ENCODE results near the gene WBP1L. TPM values are rescaled to one million over a fixed set of nuclear protein-coding genes. Genes with fewer than 3 reads are reported as not detected.
"Not testable (repeated sequence)": the region's sequence is repeated elsewhere in the genome, so short reads cannot be mapped to it uniquely, and the experiment has no call there.

Gene WBP1L
- total RNA-seq, result 10 to 100 TPM; 30.6 to 41.1 TPM
- long read RNA-seq, full-length matches to known transcripts, result 6 of 21 reads
- long read RNA-seq, partial matches to known transcripts, result 14 of 21 reads
- long read RNA-seq, other reads (novel, unspliced or antisense), result 1 of 21 reads

DNA sequence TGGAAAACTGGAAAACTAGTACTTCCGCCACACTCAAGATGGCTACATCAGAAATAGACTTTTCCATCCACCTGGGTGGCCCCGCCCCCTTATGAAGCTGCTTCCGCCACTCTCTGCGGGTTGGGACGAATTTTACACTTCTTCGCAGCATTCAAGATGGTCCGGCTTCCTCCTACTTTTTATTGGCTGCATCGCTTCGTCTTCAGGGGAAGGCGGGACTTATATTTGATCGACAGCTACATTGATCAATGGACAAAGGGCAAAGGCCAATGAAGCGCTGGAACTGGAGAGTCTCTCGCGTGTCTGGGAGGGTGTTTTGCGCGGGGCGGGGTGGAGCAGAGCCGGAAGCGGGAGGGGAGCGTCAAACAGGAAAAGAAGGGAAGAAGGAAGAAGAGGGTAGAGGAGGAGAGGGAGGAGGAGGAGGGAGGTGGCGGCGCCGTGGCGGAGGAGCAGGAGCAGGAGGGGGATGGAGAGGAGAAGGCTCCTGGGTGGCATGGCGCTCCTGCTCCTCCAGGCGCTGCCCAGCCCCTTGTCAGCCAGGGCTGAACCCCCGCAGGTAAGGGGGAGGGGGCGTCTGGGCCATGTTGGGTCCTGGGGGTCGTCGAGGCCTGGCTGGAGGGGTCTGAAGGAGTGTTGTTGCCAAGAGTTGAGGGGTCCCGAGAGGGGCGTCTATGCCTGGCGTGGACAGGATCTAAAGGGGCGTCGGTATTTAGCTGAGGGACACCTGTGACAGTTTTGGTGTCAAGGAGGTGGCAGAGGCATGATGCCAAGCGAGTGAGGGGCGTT, at the start of gene WBP1L:
WBP1L (plus strand) TSS at position 361 of the 786 bp plus-strand sequence; CDS start at position 467, 106 bp downstream.
- peak; percentile 95 for DNase-seq
- intact Hi-C loops (cut with DNase I), result no loop called here
- peak; percentile 97 to 98 for ATAC-seq

DNA sequence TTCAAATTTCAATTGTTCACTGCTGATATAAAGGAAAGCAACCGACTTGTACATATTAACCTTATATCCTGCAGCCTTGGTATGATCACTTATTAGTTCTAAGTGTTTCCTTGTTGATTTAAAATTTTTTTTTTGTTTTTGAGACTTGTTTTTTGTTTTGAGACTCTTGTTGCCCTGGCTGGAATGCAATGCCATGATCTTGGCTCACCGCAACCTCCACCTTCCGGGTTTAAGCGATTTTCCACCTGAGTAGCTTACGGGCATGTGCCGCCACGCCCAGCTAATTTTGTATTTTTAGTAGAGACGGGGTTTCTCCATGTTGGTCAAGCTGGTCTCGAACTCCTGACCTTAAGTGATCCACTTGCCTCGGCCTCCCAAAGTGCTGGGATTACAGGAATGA, 48.3 kb upstream of the WBP1L start:
- ATAC-seq; intact Hi-C loops (cut with DNase I); DNase-seq: not testable (repeated sequence)

DNA sequence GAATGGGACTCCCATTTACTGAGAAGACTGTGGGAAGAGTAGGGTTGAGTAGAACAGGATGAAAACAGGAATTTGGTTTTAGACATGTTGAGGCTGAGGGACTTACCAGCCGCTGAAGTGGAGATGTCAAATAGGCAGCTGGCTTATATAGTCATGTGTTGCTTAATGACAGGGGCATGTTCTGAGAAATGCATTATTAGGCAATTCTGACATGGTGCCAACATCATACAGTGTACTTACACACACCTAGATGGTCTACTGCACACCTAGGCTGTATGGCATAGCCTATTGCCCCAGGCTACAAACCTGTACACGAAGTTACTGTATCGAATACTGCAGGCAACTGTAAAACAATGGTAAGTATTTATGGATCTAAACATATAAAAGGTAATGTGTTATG, 47.0 kb upstream of the WBP1L start:
- intact Hi-C loops (cut with DNase I), result no loop called here
- ATAC-seq (no peak), DNase-seq (no peak)

DNA sequence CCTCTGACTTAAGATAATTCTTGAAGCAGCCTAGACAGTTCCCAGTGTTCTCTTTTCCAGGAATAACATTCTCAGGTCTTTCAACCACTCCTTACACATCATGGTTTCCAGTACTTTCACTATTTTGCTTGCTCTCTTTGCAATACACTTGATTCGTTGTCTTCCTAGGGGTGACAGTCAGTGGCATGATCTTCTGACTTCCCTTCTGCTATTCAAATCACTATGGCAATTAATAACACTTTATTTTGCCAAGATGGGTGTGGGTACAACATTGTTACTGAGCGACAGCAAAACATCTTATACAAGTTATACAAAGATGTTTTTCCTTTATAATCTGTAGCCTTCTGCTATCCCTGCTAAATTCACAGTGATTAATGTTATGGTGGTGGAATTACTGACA, 44.9 kb upstream of the WBP1L start:
- no peak for DNase-seq
- intact Hi-C loops (cut with DNase I), result no loop called here
- no peak for ATAC-seq

DNA sequence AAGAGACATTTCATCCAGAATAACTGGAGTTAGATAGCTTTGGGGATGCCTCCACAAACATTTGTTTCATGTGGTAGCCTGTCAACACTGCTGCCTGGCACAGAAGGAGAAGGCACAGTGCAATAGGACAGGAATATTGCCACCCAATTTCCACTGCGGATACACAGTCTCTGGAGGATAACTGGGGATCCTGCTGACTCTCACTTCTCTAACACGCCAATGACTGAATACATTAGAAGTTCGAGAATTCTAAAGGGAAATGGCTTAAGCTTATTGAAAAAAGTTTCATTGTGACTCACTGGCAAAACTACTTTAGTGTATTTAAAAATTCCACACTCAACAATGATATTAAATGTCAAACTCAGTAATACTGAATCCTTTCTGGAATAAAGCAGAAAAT, 42.5 kb upstream of the WBP1L start:
- intact Hi-C loops (cut with DNase I), result no loop called here
- no peak for DNase-seq
- ATAC-seq, result peak in 1 of 2 donors; percentile 72

DNA sequence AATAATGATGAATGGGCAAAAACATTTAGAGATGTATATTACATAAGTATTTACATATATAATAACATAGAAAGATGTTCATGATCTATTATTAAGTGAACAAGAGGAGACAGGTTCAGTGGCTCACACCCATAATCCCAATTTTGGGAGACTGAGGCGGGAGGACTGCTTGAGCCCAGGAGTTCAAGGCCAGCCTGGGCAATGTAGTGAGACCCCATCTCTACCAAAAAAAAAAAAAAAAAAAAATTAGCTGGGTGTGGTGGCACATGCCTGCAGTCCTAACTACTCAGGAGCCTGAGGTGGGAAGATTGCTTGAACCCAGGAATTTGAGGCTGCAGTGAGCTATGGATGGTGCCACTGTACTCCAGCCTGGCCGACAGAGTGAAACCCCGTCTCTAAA, 42.0 kb upstream of the WBP1L start:
- no peak for ATAC-seq
- intact Hi-C loops (cut with DNase I), result no loop called here
- DNase-seq, result no peak

DNA sequence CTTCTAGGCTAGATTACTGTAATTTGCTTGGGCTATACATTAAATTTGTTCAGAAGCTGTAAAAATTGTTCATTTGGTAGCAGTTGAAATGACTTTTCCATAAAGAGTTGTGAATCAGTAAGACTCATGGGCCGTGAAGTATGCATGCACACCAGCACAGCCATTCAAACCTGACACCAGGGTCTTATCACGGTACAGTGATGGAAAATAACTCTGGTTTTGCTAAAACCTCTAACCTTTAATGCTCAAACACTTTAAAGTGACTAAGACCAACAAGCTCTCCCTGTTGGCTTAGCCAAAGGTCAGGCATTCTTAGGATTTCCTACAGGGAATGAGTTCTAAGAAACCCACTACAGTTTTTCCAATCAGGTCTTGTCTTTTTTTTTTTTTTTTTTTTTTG, 41.0 kb upstream of the WBP1L start:
- intact Hi-C loops (cut with DNase I), result no loop called here
- DNase-seq, result no peak

DNA sequence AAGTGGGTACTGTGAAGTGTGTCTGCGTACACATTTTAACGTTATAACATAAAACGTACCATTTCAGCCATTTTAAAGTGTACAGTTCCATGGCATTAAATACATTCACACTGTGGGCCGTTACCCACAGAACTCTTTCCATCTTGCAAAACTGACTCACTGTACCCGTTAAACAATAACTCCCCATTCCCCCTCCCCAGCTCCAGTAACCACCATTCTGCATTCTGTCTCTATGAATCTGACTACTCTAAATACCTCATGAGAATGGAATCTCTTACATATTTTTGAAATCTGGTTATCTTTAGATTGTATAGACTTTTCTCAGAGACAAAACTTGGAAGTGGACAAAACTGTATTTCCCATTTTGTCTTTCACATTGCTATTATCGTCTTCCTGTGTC, 38.8 kb upstream of the WBP1L start:
- no peak for DNase-seq
- intact Hi-C loops (cut with DNase I), result no loop called here
- ATAC-seq, result no peak

More for the DNA sequence above, 41.0 kb upstream of the WBP1L start:
- ATAC-seq, result no peak

DNA sequence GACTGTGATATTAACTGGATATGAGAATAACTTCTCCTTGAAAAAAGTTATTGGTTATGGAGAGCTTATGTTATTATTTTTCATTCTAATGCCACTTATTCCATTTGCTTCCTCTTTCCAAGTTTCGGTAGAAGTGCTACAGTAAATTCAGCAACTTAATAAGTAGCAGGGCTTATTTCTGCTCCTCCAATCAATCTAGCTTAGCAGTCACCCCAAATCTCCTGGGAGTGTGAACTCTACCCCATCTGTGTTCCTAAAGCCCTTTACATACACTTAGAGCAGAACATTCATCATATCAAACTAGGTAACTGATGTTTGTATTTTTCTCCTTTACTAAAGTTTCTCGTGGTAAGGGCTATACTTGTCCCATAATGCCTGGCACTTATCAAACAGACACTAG, 38.2 kb upstream of the WBP1L start:
- intact Hi-C loops (cut with DNase I), result no loop called here
- ATAC-seq (no peak), DNase-seq (no peak)

DNA sequence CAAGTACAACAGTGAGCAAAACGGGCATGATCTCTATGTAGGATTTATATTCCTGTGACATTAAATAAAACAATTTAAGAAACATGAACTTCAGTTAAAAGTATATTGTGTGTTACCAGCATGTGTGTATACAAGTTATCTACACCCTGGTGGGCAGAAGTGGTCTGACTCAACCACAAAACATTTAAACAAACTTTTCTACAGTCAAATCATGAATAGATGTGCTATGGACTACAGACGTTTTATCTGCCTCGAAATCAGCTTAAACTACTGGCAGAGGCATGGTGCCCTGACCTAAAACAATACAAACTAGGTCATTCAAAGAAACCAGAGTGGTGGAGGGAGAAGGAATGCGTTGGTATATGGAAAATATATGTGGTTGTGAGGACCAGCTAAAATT, 33.1 kb upstream of the WBP1L start:
- ATAC-seq (no peak), DNase-seq (no peak)
- intact Hi-C loops (cut with DNase I), result no loop called here

DNA sequence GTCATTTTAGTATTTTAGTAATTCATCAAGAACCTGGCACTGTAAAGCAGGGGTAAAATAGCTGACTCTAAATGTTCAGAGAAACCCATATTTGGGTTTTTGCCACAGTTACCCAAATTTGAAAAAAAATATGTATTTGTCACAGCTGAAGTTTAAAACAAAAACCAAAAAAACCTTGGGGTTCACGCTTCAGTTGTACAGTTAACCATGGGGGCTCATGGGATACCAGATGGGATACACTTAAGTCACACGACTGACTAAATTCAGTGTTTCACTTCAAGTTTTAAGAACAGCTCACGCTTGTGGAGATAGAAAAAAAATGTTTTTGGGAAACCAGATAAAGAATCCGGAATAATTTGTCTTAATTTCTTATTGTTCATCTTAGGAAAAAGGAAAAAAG, 31.7 kb upstream of the WBP1L start:
- intact Hi-C loops (cut with DNase I), result no loop called here
- ATAC-seq (no peak), DNase-seq (no peak)

DNA sequence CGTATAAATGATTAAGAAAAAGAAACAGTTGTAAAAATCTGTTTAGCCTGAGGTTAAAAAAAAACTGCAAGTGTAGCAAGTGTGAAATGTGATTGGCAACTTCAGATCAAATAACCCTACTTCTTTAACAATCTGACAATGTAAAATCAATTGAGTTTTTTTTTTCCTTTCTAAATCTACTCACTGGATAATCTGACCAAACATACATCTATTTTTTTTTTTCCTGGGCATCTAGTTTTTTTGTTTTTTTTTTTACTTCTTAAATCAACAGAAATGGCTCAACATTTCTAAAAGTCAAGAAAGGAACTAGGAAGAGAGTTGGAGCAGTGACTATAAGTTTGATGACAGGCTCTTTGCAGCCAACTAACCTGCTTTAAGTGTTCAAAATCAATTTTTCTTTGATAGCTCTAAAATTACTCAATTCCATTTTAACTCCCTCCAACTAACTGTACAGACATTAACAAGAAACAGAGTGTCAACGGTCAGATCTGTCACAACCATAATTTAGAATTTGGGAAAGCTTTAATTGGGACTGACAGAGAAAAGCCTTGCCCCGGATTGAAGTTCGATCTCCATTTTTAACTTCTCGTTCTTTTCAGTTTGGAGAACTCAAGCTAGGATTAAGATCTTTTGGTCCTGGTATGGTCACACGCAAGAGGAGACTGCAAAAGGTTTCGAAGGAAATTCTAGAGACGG, 30.8 kb upstream of the WBP1L start:
- ATAC-seq (no peak), DNase-seq (no peak)
- intact Hi-C loops (cut with DNase I), result no loop called here

DNA sequence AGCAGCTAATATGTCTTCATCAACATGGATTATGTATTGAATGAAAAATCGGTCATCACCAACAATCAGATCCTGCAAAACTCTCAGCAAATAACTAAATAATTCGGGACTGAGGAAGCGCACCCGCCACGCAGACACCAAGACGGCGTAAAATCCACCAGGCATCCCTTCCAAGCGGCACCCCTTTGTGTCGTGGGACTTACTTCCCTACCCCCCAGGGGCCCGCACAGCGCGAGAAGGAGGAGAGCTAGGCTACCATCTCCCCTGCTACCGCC, 30.3 kb upstream of the WBP1L start:
- intact Hi-C loops (cut with DNase I), result no loop called here
- ATAC-seq, result peak; percentile 56 to 64
- no peak for DNase-seq

DNA sequence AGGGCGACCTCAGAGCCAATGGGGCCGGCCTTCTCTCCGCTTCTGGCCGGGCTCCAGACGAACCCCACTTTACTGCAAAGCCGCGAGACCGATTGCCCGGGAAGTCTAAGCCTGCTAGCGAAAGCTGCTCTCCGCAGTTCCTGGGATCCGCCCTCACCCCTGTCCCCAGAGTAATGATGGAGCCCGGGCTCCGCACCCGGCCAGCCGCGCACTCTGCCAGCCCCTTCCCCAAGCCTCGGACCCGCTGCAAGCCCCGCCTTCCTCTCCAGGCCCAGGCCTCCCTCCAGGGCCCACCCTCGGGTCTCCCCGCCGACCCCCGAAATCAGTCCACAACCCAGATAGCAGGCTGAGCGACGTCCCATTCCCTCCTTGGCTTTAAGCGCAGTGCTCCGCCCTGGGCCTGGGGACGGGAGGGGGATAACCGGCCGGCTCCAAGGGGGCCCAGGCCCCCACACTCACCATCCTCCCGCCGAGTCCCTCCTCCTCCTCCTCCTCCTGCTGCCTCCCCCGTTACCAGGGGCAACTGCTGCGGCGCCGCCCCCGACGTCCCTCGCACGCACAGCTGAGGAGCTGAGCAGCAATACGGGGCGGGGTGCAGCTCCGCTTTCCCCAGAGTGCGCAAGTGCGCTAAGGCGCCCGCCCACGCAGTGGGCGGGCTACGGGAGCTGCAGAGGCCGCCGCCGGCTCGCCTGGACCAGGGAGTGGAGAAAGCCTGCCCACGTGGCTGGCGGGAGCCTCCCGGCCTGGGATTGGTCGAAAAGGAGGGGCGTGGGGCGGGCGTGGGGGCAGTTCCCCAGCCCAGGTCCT, 29.7 kb upstream of the WBP1L start, which contains the start of gene ARL3:
ARL3 (minus strand) TSS at position 584 of the 807 bp plus-strand sequence; CDS start at position 462, 122 bp downstream.
- intact Hi-C loops (cut with DNase I), result no loop called here
- peak; percentile 98 for ATAC-seq
- peak; percentile 99 for DNase-seq

DNA sequence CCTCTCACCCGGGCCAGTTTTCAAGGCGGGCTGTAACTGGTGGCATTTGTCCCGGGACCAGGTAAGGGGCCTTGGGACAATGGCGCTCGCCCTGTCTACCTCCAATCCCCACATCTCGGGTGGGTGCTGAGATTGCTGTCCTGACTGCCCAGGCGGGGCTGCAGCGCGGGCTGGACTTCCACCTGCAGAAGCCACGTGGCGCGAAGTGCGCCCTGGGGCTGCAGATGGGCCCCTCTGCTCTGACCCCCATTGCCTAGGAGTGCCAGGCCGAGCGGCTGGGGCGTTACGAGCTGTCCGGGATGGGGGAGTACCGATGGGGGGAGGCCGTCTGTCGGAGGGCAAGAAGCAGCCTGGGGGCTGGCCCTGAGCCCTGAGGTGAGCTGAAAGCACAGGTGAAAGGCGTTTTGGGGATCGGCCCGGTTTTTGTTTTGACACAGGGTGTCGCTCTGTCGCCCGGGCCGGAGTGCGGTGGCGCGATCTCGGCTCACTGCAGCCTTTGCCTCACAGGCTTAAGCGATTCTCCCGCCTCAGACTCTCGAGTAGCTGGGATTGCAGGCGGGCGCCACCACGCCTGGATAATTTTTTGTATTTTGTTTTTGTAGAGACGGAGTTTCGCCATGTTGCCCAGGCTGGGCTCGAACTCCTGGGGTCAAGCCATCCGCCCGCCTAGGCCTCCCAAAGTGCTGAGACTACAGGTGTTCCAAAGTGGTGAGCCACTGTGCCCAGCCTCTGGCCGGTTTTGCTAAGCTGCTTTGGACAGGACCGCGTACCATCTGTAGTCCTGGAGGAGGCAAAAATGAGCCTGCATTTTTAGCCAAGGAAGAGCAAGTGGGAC, 28.9 kb upstream of the WBP1L start, which contains the start of gene SFXN2:
SFXN2 (plus strand) TSS at position 16 of the 835 bp plus-strand sequence. CDS start 12,001 bp downstream, outside the sequence.
- no peak for DNase-seq
- ATAC-seq, result peak in 1 of 2 donors; percentile 28
- intact Hi-C loops (cut with DNase I), result no loop called here

DNA sequence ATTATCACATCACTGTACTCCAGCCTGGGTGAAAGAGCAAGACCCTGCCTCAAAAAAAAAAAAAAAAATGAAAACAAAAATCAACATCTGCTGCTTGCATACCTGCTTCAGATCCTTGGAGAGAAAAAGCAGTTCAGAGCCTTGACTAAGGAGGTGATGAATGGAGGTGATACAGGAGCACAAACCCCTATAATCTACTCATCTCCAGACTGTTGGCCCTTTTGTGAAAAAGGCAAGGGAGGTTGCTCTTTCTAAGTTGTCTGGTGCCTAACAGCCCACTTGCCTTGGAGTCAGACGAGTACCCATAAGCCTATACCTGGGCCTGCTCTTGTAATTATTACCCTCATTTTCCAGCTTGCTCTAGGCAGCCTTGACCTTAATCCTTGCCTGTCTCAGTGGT, 27.9 kb upstream of the WBP1L start:
- intact Hi-C loops (cut with DNase I), result no loop called here
- no peak for DNase-seq
- no peak for ATAC-seq

DNA sequence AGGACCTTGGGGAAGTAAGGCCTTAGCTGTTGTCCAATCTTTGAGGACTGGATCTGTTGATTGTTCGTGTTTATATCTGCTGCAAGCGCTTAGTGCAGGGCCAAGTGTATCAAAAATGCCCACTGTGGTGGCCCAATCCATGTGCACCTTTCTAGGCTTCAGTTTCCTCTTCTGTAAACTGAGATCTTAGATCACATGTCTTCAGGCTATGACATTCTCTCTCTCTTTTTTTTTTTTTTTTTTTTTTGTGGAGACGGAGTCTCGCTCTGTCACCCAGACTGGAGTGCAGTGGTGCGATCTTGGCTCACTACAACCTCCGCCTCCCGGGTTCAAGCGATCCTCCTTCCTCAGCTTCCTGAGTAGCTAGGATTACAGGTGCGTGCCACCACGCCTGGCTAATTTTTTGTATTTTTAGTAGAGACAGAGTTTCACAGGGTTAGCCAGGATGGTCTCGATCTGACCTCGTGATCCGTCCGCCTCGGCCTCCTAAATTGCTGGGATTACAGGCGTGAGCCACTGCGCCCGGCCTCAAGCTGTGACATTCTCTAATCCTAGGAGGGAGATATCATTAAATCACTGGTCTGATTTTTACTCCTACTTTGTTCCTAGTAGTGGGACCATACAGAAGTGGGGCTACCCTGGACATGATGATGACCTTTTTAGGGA, 26.7 kb upstream of the WBP1L start:
- DNase-seq; intact Hi-C loops (cut with DNase I); ATAC-seq: not testable (repeated sequence)

DNA sequence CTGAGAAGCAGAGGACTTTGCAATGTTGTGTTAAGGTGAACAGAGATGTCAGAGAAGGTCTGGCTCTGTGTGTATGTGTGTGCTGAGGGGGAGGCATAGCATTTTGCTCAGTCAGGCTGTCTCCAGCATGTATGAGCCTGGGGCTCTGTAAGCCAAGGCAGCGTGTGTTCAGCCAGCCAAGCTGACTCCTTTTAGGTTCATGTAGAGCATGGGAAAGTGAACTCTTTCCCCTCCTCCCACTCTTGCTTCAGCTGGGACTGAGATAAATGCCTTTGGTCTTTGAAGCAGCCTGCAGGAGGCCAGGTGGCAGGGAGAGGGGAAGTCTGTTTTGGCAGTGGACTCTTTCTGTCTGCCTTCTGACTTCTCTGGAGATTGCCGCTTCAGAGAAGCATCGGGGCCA, 25.5 kb upstream of the WBP1L start:
- intact Hi-C loops (cut with DNase I), result no loop called here

More for the DNA sequence above, 25.5 kb upstream of the WBP1L start:
- ATAC-seq (no peak), DNase-seq (no peak)
